ENCODE measurements around the gene OXNAD1. TPM values are rescaled to one million over a fixed set of nuclear protein-coding genes. Genes with fewer than 3 reads are reported as not detected.
A peak's percentile ranks its signal among the peaks of the same experiment; 100 is the strongest.

OXNAD1 gene
- total and polyA plus RNA-seq, 2 donors = 6.1 to 31.6 TPM

DNA sequence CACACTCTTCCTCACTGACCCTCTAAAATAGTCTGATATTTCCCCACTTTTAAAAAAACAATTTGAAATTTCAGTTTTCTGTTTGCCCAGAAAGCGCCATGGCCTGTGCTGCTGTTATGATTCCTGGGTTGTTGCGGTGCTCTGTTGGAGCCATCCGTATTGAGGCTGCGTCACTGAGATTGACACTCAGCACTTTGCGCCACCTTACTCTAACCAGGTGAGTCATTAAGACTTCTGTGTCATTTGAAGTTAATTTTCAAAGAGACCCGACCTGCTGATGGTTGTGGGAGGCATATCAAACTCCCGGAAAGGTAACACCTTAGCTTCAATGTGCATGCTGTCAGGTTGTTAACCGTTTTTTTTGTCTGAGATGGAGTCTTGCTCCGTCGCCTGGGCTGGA is 5.8 kb downstream of the OXNAD1 start:
- Histone ChIP-seq H3K4me3 (ENCODE audit: low read depth, low read length) (no peak overlapping the region), H3K36me3 (ENCODE audit: insufficient read depth) (peaks cover 4% of the 10 kb centered on the region), H3K4me1 (ENCODE audit: insufficient read depth) (peaks cover 2% of the 10 kb centered on the region), H3K27ac (ENCODE audit: low read depth) (no peak overlapping the region)
- no peak for DNase-seq (ENCODE audit: extremely low spot score)
- 96% methylated on average over 10 of the region's 10 CpGs for WGBS

DNA sequence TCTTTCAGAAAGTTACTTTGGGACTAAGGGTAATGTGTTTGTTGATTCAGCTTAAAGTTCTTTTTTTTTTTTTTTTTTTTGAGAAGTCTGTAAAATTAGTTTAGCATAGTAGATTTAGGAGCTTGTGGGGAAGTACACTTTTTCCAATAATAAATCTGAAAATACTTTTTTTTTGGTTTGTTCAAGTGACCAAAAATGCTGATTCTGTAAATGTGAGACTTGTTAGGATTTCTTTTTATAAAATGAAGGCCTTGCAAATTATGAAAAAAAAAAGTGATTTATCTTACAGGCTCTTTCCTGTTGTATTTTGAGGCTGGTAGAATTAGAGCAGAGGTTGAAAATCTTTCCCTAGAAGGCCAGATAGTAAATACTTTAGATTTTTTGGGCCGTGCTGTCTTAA is 7.6 kb downstream of the OXNAD1 start:
- H3K36me3 ChIP-seq (ENCODE audit: insufficient read depth) = peaks cover 4% of the 10 kb centered on the region
- no peaks in the 10 kb centered on the region for H3K4me1 ChIP-seq (ENCODE audit: insufficient read depth)
- DNase-seq (ENCODE audit: extremely low spot score) = no peak
- no peak overlapping the region for H3K4me3 ChIP-seq (ENCODE audit: low read depth, low read length)
- H3K27ac ChIP-seq (ENCODE audit: low read depth) = no peak overlapping the region
- WGBS = 67% methylated on average over 1 of the region's 1 CpG

- H3K4me3 ChIP-seq (ENCODE audit: low read depth, low read length) = no peak overlapping the region
- 97% methylated on average over 2 of the region's 2 CpGs for WGBS
- H3K27ac ChIP-seq (ENCODE audit: low read depth) = no peak overlapping the region
- H3K36me3 ChIP-seq (ENCODE audit: insufficient read depth) = peaks cover 6% of the 10 kb centered on the region
- DNase-seq (ENCODE audit: extremely low spot score) = no peak
- no peaks in the 10 kb centered on the region for H3K4me1 ChIP-seq (ENCODE audit: insufficient read depth)
Measured at GRCh38 chr3:16273867-16274266, 8.9 kb downstream of the OXNAD1 start.

DNA sequence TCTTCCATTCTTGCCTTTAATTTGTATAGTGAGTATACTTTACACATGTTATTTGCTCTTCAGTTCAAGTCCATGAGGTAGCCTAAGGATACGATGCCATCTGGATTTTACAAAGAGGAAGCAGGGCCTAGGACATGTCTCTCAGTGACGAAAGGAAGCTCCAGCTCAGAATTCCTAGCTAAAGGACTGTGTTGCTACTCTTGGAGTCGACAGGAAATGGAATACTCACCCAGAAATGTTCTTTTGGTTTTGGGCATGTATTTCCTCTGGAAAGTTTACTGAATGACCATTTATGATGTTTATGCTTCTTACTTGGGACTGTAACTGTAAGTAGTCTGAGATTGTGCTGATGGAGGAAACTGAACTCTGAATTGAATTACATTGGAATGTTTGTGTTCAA is 12.5 kb downstream of the OXNAD1 start:
- H3K4me1 ChIP-seq (ENCODE audit: insufficient read depth) = no peaks in the 10 kb centered on the region
- no peak overlapping the region for H3K27ac ChIP-seq (ENCODE audit: low read depth)
- DNase-seq (ENCODE audit: extremely low spot score) = no peak
- no peak overlapping the region for H3K4me3 ChIP-seq (ENCODE audit: low read depth, low read length)
- 78% methylated on average over 3 of the region's 3 CpGs for WGBS
- peaks cover 6% of the 10 kb centered on the region for H3K36me3 ChIP-seq (ENCODE audit: insufficient read depth)

- Histone ChIP-seq H3K4me3 (ENCODE audit: low read depth, low read length) (no peak overlapping the region), H3K36me3 (ENCODE audit: insufficient read depth) (peaks cover 4% of the 10 kb centered on the region), H3K4me1 (ENCODE audit: insufficient read depth) (no peaks in the 10 kb centered on the region), H3K27ac (ENCODE audit: low read depth) (no peak overlapping the region)
- WGBS = 54% methylated on average over 3 of the region's 3 CpGs
- DNase-seq (ENCODE audit: extremely low spot score) = no peak
Measured at GRCh38 chr3:16279010-16279801, 14.2 kb downstream of the OXNAD1 start.

DNA sequence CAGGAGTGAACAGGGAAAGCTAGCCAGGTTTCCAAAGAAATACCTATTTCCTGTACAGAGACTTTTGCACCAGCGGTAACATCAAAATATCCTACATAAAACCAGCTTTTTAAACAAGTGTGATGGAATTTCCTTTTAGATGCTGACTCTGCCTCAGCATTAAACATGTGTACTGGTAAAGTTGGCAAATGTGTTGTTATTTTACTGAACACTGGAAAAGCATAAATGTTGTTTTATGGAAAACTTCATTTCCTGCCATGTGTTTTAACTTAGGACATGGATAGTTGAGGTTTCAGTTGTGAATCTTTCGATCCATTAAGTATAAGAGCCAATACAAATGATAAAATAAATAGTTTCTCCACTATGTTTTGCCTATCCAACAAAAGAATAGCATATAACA is 15.7 kb downstream of the OXNAD1 start:
- DNase-seq (ENCODE audit: extremely low spot score) = no peak
- Histone ChIP-seq H3K36me3 (ENCODE audit: insufficient read depth) (peaks cover 4% of the 10 kb centered on the region), H3K27ac (ENCODE audit: low read depth) (no peak overlapping the region), H3K4me3 (ENCODE audit: low read depth, low read length) (no peak overlapping the region), H3K4me1 (ENCODE audit: insufficient read depth) (no peaks in the 10 kb centered on the region)
- 83% methylated on average over 2 of the region's 2 CpGs for WGBS

DNA sequence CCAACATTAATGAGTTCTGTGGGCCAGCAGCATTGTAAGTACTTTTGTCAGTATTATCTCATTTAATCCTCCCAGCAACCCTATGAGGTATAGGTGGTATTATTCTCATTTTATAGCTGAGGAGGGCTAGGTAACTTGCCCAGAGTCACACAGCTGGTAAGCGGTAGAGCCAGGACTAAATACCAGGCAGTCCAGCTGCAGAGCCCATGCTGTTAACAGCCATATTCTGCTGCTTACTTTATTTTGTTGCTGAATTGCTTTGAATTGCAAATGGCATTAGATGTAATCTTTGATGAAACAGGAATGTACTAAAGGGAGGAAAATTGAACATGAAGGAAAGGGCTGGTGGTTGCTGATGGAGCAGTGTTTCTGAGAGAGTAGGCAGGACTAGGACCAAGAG is 19.6 kb downstream of the OXNAD1 start:
- Histone ChIP-seq H3K27ac (ENCODE audit: low read depth) (no peak overlapping the region), H3K4me3 (ENCODE audit: low read depth, low read length) (no peak overlapping the region), H3K36me3 (ENCODE audit: insufficient read depth) (peaks cover 1% of the 10 kb centered on the region), H3K4me1 (ENCODE audit: insufficient read depth) (no peaks in the 10 kb centered on the region)
- no peak for DNase-seq (ENCODE audit: extremely low spot score)
- WGBS = 95% methylated on average over 1 of the region's 1 CpG

GRCh38 chr3:16286161-16286560 is 21.1 kb downstream of the OXNAD1 start:
- H3K36me3 ChIP-seq (ENCODE audit: insufficient read depth) = peaks cover 1% of the 10 kb centered on the region
- H3K4me3 ChIP-seq (ENCODE audit: low read depth, low read length) = no peak overlapping the region
- H3K4me1 ChIP-seq (ENCODE audit: insufficient read depth) = no peaks in the 10 kb centered on the region
- WGBS = 91% methylated on average over 3 of the region's 3 CpGs
- no peak overlapping the region for H3K27ac ChIP-seq (ENCODE audit: low read depth)
- DNase-seq (ENCODE audit: extremely low spot score) = no peak

DNA sequence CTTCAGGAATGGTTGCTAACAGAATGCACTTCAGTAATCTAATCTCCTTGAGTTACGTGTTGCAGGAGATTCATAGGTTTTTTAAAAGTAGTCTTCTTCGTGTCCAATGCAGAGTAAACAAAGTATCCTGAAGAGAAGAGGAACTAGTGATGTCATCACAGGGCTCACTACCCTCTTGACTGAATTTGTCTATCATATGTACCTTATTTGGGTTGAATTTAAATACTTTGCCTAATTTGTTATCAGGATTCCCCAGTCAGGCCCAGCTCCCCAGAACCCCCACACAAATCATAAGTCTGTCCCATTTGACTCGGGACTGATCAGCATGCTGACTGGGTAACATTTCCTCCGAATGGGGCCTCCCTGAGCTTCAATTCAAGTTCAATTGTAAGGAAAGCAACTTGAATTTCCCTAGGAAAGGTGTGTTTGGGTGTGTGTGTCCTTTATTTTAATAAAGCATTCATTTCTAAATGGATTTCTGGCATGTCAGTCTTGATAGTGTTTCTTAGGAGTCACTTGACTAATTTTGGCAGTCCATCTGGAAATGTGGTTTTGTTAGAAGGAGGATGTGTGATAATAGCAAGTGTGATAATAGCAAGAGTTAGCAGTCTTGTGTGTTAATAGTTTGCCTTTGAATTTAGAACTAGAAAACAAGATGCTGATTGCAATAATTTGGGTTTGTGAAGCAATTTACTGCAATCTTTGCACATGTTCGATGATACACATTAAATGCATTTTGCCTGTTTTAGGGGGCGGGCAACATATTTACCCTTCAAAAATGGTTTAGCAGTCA is 21.9 kb downstream of the OXNAD1 start:
- 76% methylated on average over 6 of the region's 6 CpGs for WGBS
- Histone ChIP-seq H3K4me3 (ENCODE audit: low read depth, low read length) (peak overlapping the region; percentile 24), H3K4me1 (ENCODE audit: insufficient read depth) (no peaks in the 10 kb centered on the region), H3K36me3 (ENCODE audit: insufficient read depth) (peaks cover 1% of the 10 kb centered on the region), H3K27ac (ENCODE audit: low read depth) (no peak overlapping the region)
- DNase-seq (ENCODE audit: extremely low spot score) = no peak

DNA sequence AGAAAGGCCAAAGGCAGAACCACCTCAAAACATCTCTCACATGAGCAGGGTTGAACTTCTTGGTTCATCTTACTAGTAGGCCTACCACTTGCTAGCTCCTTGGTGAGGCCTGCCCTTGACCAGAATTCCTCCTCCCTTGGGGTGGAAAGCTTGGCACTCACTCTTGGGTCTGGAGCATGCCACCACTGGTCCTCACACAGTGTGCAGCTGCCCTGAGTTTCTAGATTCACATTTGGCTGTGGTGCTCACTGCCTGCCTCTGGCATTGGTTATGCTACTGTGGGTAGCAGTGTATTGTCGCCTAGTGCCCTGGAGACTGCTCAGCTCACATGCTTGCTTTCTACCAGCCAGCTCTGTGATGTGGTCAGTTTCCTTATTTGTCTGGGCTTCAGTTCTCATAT is 23.7 kb downstream of the OXNAD1 start:
- DNase-seq (ENCODE audit: extremely low spot score) = no peak
- H3K4me1 ChIP-seq (ENCODE audit: insufficient read depth) = no peaks in the 10 kb centered on the region
- H3K4me3 ChIP-seq (ENCODE audit: low read depth, low read length) = no peak overlapping the region
- H3K27ac ChIP-seq (ENCODE audit: low read depth) = no peak overlapping the region
- WGBS = 88% methylated on average over 1 of the region's 1 CpG
- H3K36me3 ChIP-seq (ENCODE audit: insufficient read depth) = no peaks in the 10 kb centered on the region

- Histone ChIP-seq H3K36me3 (ENCODE audit: insufficient read depth) (no peaks in the 10 kb centered on the region), H3K4me1 (ENCODE audit: insufficient read depth) (no peaks in the 10 kb centered on the region), H3K4me3 (ENCODE audit: low read depth, low read length) (no peak overlapping the region), H3K27ac (ENCODE audit: low read depth) (no peak overlapping the region)
- DNase-seq (ENCODE audit: extremely low spot score) = no peak
- whole genome bisulfite sequencing = 73% methylated on average over 2 of the region's 2 CpGs
Measured at GRCh38 chr3:16289144-16289889, 24.3 kb downstream of the OXNAD1 start.

DNA sequence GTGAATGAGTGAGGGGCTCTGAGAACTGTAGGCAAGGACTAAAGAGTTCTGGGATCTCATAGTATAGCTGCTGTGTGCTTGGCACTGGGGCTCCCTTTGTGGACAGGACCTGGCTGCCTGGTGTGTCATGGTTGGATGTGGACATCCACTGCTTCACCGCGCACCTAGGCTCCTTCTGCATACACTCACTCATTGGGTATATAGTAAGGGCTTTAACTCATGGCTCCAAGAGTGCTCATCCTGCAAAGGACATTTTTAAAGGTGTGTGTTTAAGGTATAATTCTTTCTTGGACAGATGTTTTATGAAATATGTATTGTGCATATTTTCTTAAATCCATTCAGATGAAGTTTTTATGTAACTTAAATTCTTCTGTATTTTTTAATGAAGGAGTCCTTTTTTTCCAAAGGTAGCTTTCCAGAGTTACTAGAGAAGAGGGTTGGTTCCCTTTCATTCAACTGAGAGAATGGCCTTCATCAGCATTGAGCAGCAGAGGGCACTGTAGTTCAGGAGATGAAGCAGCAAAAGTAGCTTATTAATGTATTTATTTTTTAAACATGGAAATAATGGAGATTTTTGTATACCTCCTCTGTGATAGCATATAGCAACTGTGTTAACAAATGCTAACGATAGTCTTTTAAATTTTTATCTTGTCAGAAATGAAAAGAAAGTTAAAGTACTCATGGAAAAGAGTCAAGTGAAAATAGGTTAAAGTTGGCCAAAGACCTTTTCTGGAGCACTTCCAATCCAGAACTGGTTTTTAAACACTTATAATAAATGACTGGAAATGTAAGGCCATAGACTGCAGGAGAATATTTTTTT is 25.2 kb downstream of the OXNAD1 start:
- H3K27ac ChIP-seq (ENCODE audit: low read depth) = no peak overlapping the region
- H3K4me3 ChIP-seq (ENCODE audit: low read depth, low read length) = no peak overlapping the region
- H3K4me1 ChIP-seq (ENCODE audit: insufficient read depth) = no peaks in the 10 kb centered on the region
- no peaks in the 10 kb centered on the region for H3K36me3 ChIP-seq (ENCODE audit: insufficient read depth)
- WGBS = 63% methylated on average over 3 of the region's 3 CpGs
- DNase-seq (ENCODE audit: extremely low spot score) = no peak

DNA sequence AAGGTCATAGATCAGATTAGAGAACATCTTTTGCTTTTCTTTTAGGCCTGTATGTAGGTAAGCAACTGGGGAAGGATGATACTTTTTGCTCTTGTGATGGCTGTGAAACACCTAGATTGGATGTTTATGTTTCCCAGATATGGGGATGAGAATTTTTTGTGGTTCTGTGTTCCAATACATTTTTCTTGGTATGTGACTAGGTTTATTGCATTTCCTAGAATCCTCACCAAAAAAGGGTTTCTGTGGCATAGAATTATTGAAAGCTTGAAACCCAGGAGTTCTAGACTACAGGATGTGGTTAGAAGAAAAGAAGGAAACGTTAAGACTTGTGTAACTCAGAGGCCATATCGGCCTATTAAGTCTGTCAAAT is 25.8 kb downstream of the OXNAD1 start:
- DNase-seq (ENCODE audit: extremely low spot score) = no peak
- 61% methylated on average over 2 of the region's 2 CpGs for WGBS

More for the DNA sequence above, 25.8 kb downstream of the OXNAD1 start:
- Histone ChIP-seq H3K4me1 (ENCODE audit: insufficient read depth) (no peaks in the 10 kb centered on the region), H3K27ac (ENCODE audit: low read depth) (no peak overlapping the region), H3K36me3 (ENCODE audit: insufficient read depth) (no peaks in the 10 kb centered on the region), H3K4me3 (ENCODE audit: low read depth, low read length) (no peak overlapping the region)
